A673 (cell line): ENCODE measurements around the gene MYCT1. TPM values are rescaled to one million over a fixed set of nuclear protein-coding genes. Genes with fewer than 3 reads are reported as not detected.

Source experiments
- BruUV-seq: library from RNA; stranded (reverse); fragments of 400-500 nt; replicated peaks from 2 replicates; lab custom pipeline; 2021; lab: Mats Ljungman, UMichigan
- CTCF ChIA-PET: fragments of 300-600 bp; sonication (Branson Sonifier 250); formaldehyde crosslinking; loops from one replicate; lab custom pipeline; 2022; ENCODE audit warnings: antibody characterized with exemption; lab: Charles Lee
- POLR2A ChIA-PET: fragments of 300-600 bp; sonication (Branson Sonifier 250); formaldehyde crosslinking; loops from one replicate; lab custom pipeline; 2022; ENCODE audit warnings: antibody characterized with exemption; ENCODE audit not compliant: low non-redundant PET; lab: Charles Lee
- DNase-seq: peaks from one replicate; pipeline ENCODE4 v3.0.0-alpha.2; 2015; ENCODE audit warnings: low spot score
- H3K27ac ChIP-seq: fragments of 200-600 bp; sonication (generic); 2 replicates; pipeline ENCODE4 v1.5.1; 2016; ENCODE audit warnings: mixed run types, low read depth, mild to moderate bottlenecking, mixed read lengths, antibody characterized with exemption, low read length; ENCODE audit not compliant: poor library complexity, severe bottlenecking
- H3K27me3 ChIP-seq: fragments of 200-600 bp; sonication (generic); replicated peaks from 2 replicates; pipeline ENCODE4 v1.6.1; 2017; ENCODE audit warnings: mixed run types, low read depth, mild to moderate bottlenecking, mixed read lengths, antibody characterized with exemption, low read length; ENCODE audit not compliant: insufficient read depth, poor library complexity
- H3K36me3 ChIP-seq: fragments of 200-600 bp; sonication (generic); 2 replicates; pipeline ENCODE4 v1.6.1; 2016; ENCODE audit warnings: mixed run types, mild to moderate bottlenecking, mixed read lengths, antibody characterized with exemption, low read length; ENCODE audit not compliant: insufficient read depth, poor library complexity, severe bottlenecking
- H3K4me1 ChIP-seq: fragments of 200-600 bp; sonication (generic); 2 replicates; pipeline ENCODE4 v1.6.1; 2017; ENCODE audit warnings: mixed run types, mild to moderate bottlenecking, mixed read lengths, antibody characterized with exemption, low read length; ENCODE audit not compliant: insufficient read depth, poor library complexity, severe bottlenecking
- H3K4me3 ChIP-seq: fragments of 200-600 bp; sonication (generic); 2 replicates; pipeline ENCODE4 v1.5.1; 2016; ENCODE audit warnings: low read depth, mixed run types, mild to moderate bottlenecking, mixed read lengths, low read length; ENCODE audit not compliant: poor library complexity, severe bottlenecking
- H3K9me3 ChIP-seq: fragments of 200-600 bp; sonication (generic); 2 replicates; pipeline ENCODE4 v1.6.1; 2016; ENCODE audit warnings: mixed run types, low read depth, mild to moderate bottlenecking, mixed read lengths, antibody characterized with exemption, low read length; ENCODE audit not compliant: poor library complexity, severe bottlenecking
- CTCF ChIP-seq: fragments of 300-800, 200-600 bp; sonication (generic); conservative IDR thresholded peaks from 2 replicates; pipeline ENCODE4 v1.5.1; 2017; ENCODE audit warnings: low read depth, mild to moderate bottlenecking, antibody characterized with exemption, low read length, moderate library complexity, mixed read lengths
- EZH2 ChIP-seq: fragments of 200-600 bp; sonication (generic); IDR thresholded peaks from 2 replicates; pipeline ENCODE4 v1.6.1; 2017; ENCODE audit warnings: borderline replicate concordance, low read depth, mild to moderate bottlenecking, mixed read lengths, antibody characterized with exemption, low read length; ENCODE audit not compliant: poor library complexity, severe bottlenecking
- intact Hi-C: fragments of 100-400 bp; cut with micrococcal nuclease; formaldehyde crosslinking; loops from one replicate; pipeline ENCODE4 v1.10.0; 2022; ENCODE audit not compliant: unreplicated experiment
- total RNA-seq: library from RNA; stranded (reverse); gene quantifications from 2 replicates; pipeline ENCODE4 v1.2.3, GENCODE V29; 2021

MYCT1 gene
- total RNA-seq, 1 experiment from 2014 or later = not detected

GRCh38 chr6:152685819-152686218 lies 11.9 kb upstream of the MYCT1 start:
- intact Hi-C loops = no loop called here
- no TSS peak for BruUV-seq
- no peak overlapping the region for H3K4me3 ChIP-seq
- no peak overlapping the region for H3K27ac ChIP-seq
- peaks cover 5% of the 10 kb centered on the region for H3K27me3 ChIP-seq
- TF ChIP-seq CTCF (no peak), EZH2 (no peak)
- CTCF ChIA-PET = no interaction called here
- POLR2A ChIA-PET = no interaction called here
- no peak for DNase-seq
- H3K4me1 ChIP-seq = no peaks in the 10 kb centered on the region
- no peaks in the 10 kb centered on the region for H3K9me3 ChIP-seq
- H3K36me3 ChIP-seq = no peaks in the 10 kb centered on the region

GRCh38 chr6:152695372-152696045 lies 2.2 kb upstream of the MYCT1 start:
- no TSS peak for BruUV-seq
- intact Hi-C loops = no loop called here
- CTCF ChIA-PET = no interaction called here
- Histone ChIP-seq H3K27me3 (peaks cover 25% of the 10 kb centered on the region), H3K4me3 (no peak overlapping the region), H3K27ac (no peak overlapping the region), H3K9me3 (no peaks in the 10 kb centered on the region), H3K4me1 (no peaks in the 10 kb centered on the region), H3K36me3 (no peaks in the 10 kb centered on the region)
- POLR2A ChIA-PET = no interaction called here
- no peak for DNase-seq
- TF ChIP-seq CTCF (no peak), EZH2 (no peak)

DNA sequence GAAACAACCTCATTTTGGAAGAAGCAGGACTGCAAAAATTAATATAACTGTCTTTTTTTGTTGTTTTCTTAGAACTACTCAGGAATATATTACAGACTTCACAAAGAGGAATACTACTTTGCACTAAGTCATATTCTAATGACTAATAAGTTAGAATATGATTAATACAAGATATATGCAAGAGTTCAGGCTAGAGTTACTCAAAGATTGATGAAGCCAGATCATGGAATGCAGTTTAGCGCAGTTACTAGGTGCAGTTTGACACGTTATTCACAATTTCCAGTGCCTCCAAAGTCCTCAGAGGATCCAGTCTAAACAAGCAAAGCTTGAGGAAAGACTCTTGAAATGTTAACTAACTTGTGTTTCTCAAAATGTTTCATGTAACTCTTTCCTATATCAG lies 1.2 kb upstream of the MYCT1 start:
- Histone ChIP-seq H3K27me3 (peaks cover 33% of the 10 kb centered on the region), H3K27ac (no peak overlapping the region), H3K4me3 (no peak overlapping the region), H3K9me3 (no peaks in the 10 kb centered on the region), H3K4me1 (no peaks in the 10 kb centered on the region), H3K36me3 (no peaks in the 10 kb centered on the region)
- CTCF ChIA-PET = no interaction called here
- POLR2A ChIA-PET = no interaction called here
- BruUV-seq = no TSS peak
- TF ChIP-seq CTCF (no peak), EZH2 (no peak)
- intact Hi-C loops = no loop called here
- no peak for DNase-seq
